Measurements from ENCODE around the gene CALML4.
"Not testable (repeated sequence)": the region's sequence is repeated elsewhere in the genome, so short reads cannot be mapped to it uniquely, and the experiment has no call there.

Gene CALML4

DNA sequence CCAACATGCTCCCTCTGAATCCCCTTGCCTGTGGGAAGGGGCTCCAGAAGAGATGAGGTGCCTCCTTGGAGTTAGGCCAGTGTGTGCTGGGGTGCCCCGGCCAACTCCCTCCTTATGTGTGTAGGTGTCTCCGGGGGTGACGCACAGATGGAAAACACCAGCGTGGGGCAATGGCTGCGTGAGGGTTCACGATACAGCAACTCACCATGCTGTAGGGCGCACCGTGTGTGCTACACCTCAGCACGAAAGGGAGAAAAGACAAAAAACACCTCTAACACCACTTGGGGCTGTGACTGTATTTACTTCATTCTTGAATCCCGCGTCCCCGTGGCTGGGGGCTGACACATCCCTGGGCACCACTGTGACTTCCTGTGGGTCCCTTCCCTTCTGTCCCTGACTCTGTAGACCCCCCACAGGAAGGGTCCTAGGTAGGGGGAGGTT is 1.6 kb upstream of the CALML4 start:
- Mint-ChIP-seq H3K27ac (peak overlapping the region; percentile 49), H3K4me3 (peak overlapping the region; percentile 28), H3K4me1 (ENCODE audit: low read depth) (peaks cover 43% of the 10 kb centered on the region), H3K9me3 (no peaks in the 10 kb centered on the region), H3K27me3 (ENCODE audit: low read depth) (no peaks in the 10 kb centered on the region), H3K36me3 (ENCODE audit: low read depth) (peaks cover 4% of the 10 kb centered on the region)

DNA sequence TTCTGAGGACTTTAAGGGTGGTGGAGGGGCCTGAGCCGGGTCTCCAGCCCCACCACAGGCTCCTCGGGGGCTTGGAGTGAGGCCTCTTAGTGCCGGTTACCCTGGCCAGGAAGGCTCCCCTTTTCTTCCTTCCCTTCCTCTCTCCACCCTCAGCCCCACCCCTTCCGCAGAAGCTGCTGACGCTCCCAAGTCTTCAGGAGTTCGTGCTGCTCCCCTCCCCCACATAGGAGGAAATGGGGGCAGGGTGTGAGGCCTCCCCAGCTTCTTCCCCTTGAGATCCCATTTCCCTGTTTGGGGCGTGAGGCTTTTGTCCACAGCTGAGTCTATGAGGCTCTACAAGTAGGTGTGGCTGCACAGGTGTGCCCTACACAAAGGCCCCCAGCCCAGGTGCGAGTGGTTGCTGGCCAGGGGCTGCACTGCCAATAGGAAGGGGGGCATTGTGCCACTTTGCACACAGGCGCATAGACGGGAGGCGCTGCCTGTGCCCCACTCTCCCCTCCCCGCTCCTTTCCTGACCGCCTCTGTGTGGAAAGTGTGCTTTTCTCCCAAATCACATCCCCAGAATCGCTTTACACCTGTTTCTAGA is 915 bp upstream of the CALML4 start:
- H3K27ac Mint-ChIP-seq, result peak overlapping the region; percentile 71
- peak overlapping the region; percentile 72 for H3K4me3 Mint-ChIP-seq
- H3K36me3 Mint-ChIP-seq (ENCODE audit: low read depth), result peaks cover 4% of the 10 kb centered on the region
- peaks cover 47% of the 10 kb centered on the region for H3K4me1 Mint-ChIP-seq (ENCODE audit: low read depth)
- no peaks in the 10 kb centered on the region for H3K27me3 Mint-ChIP-seq (ENCODE audit: low read depth)
- no peaks in the 10 kb centered on the region for H3K9me3 Mint-ChIP-seq

DNA sequence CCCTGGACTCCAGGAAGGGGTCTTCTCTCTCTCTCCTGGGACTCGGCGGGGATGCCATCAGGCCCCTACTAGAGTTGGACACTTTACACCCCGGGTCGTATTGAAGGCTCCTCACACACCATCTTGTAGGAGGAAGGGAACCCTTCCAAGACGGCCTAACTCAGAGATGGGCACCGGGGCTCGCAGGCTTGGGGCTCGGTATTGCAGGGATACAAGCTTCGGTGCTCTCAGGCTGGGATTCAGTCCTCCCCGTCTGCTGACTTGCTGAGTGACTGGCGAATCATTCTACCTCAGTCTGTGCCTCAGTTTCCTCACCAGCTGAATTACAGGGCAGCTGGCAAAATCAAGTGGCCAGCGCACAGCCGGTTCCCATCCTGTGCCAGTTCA is 419 bp upstream of the CALML4 start:
- H3K9me3 Mint-ChIP-seq, result no peaks in the 10 kb centered on the region
- peak overlapping the region; percentile 71 for H3K27ac Mint-ChIP-seq
- H3K27me3 Mint-ChIP-seq (ENCODE audit: low read depth), result no peaks in the 10 kb centered on the region
- H3K4me3 Mint-ChIP-seq, result peak overlapping the region; percentile 72
- H3K36me3 Mint-ChIP-seq (ENCODE audit: low read depth), result peaks cover 4% of the 10 kb centered on the region
- H3K4me1 Mint-ChIP-seq (ENCODE audit: low read depth), result peaks cover 47% of the 10 kb centered on the region

DNA sequence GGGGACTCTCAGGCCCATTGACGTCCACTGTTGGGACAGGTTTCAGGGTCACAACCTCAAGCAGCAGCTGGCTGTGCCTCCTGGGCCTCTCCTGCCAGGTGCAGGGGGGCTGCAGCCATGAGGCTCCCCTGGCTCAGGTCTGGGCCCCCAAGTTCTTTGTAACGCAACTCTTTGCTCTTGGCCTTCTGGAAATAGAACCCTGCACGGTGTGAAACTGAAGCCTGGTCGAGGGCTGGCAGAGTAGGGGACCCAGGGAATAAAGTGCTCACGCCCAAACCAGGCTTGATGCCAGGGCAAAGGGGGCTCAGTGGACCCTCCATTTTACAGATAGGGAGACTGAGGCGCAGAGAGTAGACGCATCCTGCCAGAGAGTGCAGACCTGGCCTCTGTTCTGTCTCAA is 771 bp downstream of the CALML4 start:
- Mint-ChIP-seq H3K36me3 (ENCODE audit: low read depth) (peaks cover 4% of the 10 kb centered on the region), H3K27me3 (ENCODE audit: low read depth) (no peaks in the 10 kb centered on the region), H3K27ac (no peak overlapping the region), H3K9me3 (no peaks in the 10 kb centered on the region), H3K4me3 (peak overlapping the region; percentile 72), H3K4me1 (ENCODE audit: low read depth) (peaks cover 38% of the 10 kb centered on the region)

DNA sequence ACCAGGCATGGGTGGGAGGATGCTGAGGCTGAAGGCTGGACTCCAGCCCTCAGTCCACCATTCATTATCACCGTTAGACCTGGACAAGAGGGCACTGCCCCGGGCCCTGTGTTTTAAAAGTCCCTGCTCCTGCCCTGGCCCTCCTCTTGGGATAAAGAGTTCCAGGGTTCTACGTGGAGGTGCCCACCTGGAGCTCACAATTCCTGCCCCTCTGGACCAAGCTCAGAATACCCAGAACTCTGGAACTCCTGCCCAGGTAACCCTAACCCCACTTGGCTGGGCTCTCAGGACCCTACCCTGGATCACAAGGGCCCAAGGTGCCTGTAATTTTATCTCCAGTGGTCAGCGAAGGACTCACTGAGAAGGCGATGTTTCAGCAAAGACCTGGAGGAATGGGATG is 1.2 kb downstream of the CALML4 start:
- Mint-ChIP-seq H3K36me3 (ENCODE audit: low read depth) (peaks cover 4% of the 10 kb centered on the region), H3K27ac (no peak overlapping the region), H3K9me3 (no peaks in the 10 kb centered on the region), H3K27me3 (ENCODE audit: low read depth) (no peaks in the 10 kb centered on the region), H3K4me1 (ENCODE audit: low read depth) (peaks cover 38% of the 10 kb centered on the region), H3K4me3 (no peak overlapping the region)

DNA sequence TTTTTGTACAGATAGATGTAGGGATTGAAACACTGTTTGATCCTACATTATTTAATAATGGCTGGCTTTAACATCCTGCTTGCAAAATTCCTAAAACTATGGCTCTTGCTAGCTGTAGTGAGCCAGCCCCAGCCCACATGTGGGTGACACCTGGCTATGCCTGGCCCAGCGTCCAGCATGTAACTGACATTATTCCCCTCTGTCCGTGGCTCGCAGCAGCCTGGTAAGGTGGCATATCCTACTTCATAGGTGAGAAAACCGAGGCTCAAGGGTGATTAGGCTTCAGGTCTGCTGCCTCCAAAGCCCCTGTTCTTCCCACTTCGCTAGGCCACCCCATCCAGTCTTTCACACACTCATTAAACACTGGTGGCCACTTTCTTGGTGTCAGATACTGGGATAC is 1.6 kb downstream of the CALML4 start:
- H3K36me3 Mint-ChIP-seq (ENCODE audit: low read depth), result peaks cover under 1% of the 10 kb centered on the region
- no peaks in the 10 kb centered on the region for H3K9me3 Mint-ChIP-seq
- H3K27me3 Mint-ChIP-seq (ENCODE audit: low read depth), result no peaks in the 10 kb centered on the region
- H3K4me3 Mint-ChIP-seq, result no peak overlapping the region
- no peak overlapping the region for H3K27ac Mint-ChIP-seq
- peaks cover 33% of the 10 kb centered on the region for H3K4me1 Mint-ChIP-seq (ENCODE audit: low read depth)

- H3K27ac Mint-ChIP-seq; H3K4me3 Mint-ChIP-seq; H3K27me3 Mint-ChIP-seq (ENCODE audit: low read depth); H3K36me3 Mint-ChIP-seq (ENCODE audit: low read depth); H3K9me3 Mint-ChIP-seq: not testable (repeated sequence)
- H3K4me1 Mint-ChIP-seq (ENCODE audit: low read depth), result peaks cover 31% of the 10 kb centered on the region
Observed at GRCh38 chr15:68202994-68203393, 2.1 kb downstream of the CALML4 start.

DNA sequence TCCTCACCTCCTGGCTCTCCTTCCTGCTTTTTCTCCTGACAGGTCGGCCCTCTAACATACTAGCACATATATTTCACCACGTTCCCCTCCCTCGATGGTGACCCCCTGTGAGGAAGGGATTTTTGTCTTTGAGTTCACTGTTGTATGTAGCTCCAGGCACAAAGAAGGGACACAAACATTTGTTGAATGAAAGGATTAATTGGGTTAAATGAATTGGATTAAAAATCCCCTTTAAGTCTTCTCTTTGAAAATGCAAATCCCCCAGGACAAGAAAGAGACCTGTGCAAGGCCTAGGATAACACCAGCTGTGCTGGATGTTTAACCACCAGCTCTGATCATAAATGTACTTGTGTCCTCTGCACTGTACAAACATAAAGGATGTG is 3.3 kb downstream of the CALML4 start:
- Mint-ChIP-seq H3K4me1 (ENCODE audit: low read depth) (peaks cover 28% of the 10 kb centered on the region), H3K4me3 (no peak overlapping the region), H3K9me3 (no peaks in the 10 kb centered on the region), H3K36me3 (ENCODE audit: low read depth) (peaks cover 4% of the 10 kb centered on the region), H3K27me3 (ENCODE audit: low read depth) (no peaks in the 10 kb centered on the region), H3K27ac (no peak overlapping the region)

DNA sequence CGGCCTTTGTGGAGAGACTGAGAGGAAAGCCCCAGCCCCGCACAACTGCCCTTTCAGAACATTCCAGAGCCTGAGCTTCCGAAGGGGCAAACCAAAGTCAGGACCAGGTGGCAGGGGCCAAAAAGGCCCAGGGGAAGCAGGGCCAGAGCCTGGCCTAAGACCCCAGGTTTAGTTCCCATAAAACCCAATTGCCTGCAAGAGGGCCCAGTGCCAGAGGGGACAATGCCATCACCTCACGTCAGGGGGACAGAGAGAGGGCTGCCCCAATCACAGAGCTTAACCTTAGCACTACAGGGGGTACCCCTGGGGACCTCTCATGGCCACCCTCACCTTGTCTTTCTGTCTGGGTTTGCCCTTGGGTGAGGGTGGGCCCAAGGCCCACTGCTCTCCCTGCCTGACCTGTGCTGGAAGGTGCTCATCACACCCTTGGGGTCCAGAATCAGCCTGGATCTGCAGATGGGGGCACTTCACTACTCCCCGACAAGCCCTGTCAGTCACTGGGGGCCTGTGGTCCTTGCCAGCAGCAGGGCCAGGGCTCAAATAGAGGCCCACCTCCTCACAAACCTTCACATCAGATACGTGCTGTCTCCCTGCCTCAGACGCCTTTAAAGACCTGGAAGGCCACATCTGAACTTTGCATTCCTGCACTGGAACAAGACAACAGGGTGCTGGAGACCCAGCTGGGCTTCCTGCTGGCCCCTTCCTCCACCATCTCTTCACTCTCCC is 3.8 kb downstream of the CALML4 start:
- H3K9me3 Mint-ChIP-seq, result no peaks in the 10 kb centered on the region
- no peak overlapping the region for H3K27ac Mint-ChIP-seq
- no peaks in the 10 kb centered on the region for H3K27me3 Mint-ChIP-seq (ENCODE audit: low read depth)
- peaks cover 4% of the 10 kb centered on the region for H3K36me3 Mint-ChIP-seq (ENCODE audit: low read depth)
- H3K4me3 Mint-ChIP-seq, result no peak overlapping the region
- peaks cover 26% of the 10 kb centered on the region for H3K4me1 Mint-ChIP-seq (ENCODE audit: low read depth)

- H3K27me3 Mint-ChIP-seq (ENCODE audit: low read depth), result no peaks in the 10 kb centered on the region
- H3K4me1 Mint-ChIP-seq (ENCODE audit: low read depth), result peaks cover 21% of the 10 kb centered on the region
- H3K4me3 Mint-ChIP-seq, result no peak overlapping the region
- H3K36me3 Mint-ChIP-seq (ENCODE audit: low read depth), result peaks cover 7% of the 10 kb centered on the region
- no peak overlapping the region for H3K27ac Mint-ChIP-seq
- no peaks in the 10 kb centered on the region for H3K9me3 Mint-ChIP-seq
Observed at GRCh38 chr15:68200016-68200861, 4.9 kb downstream of the CALML4 start.

DNA sequence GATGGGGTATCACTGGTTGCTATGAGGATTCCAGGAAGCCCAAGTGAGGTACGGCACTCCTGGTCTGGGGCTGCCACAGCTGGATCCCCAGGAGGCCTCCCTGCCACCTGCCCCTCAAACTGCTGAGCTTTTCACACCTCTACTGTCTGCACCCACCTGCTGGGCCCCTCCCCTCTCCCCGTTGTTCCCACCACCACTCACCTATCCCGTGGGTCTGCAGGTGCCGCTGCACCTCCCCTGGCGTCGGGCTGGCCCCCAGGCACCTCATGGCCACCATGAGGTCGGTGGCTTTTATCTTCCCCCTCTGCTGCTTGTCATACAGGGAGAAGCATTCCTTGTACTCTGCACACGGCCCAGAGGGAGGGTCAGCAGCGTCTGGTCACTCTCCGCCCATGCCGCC is 5.8 kb downstream of the CALML4 start:
- H3K36me3 Mint-ChIP-seq (ENCODE audit: low read depth), result peaks cover 9% of the 10 kb centered on the region
- H3K27ac Mint-ChIP-seq, result no peak overlapping the region
- H3K9me3 Mint-ChIP-seq, result no peaks in the 10 kb centered on the region
- peaks cover 17% of the 10 kb centered on the region for H3K4me1 Mint-ChIP-seq (ENCODE audit: low read depth)
- H3K4me3 Mint-ChIP-seq, result no peak overlapping the region
- H3K27me3 Mint-ChIP-seq (ENCODE audit: low read depth), result no peaks in the 10 kb centered on the region

- Mint-ChIP-seq H3K27me3 (ENCODE audit: low read depth) (no peaks in the 10 kb centered on the region), H3K27ac (no peak overlapping the region), H3K4me1 (ENCODE audit: low read depth) (peaks cover 12% of the 10 kb centered on the region), H3K4me3 (no peak overlapping the region), H3K36me3 (ENCODE audit: low read depth) (peaks cover 19% of the 10 kb centered on the region), H3K9me3 (no peaks in the 10 kb centered on the region)
Observed at GRCh38 chr15:68197661-68198437, 7.3 kb downstream of the CALML4 start.

GRCh38 chr15:68197170-68197492 is 8.0 kb downstream of the CALML4 start:
- H3K4me1 Mint-ChIP-seq (ENCODE audit: low read depth), result peaks cover 8% of the 10 kb centered on the region

GRCh38 chr15:68196445-68197169 is 8.5 kb downstream of the CALML4 start:
- Mint-ChIP-seq H3K4me1 (ENCODE audit: low read depth) (peaks cover 2% of the 10 kb centered on the region), H3K27ac (no peak overlapping the region), H3K27me3 (ENCODE audit: low read depth) (no peaks in the 10 kb centered on the region), H3K9me3 (no peaks in the 10 kb centered on the region), H3K4me3 (no peak overlapping the region), H3K36me3 (ENCODE audit: low read depth) (peaks cover 24% of the 10 kb centered on the region)

More at GRCh38 chr15:68197170-68197492, 8.0 kb downstream of the CALML4 start:
- Mint-ChIP-seq H3K27ac (no peak overlapping the region), H3K9me3 (no peaks in the 10 kb centered on the region), H3K27me3 (ENCODE audit: low read depth) (no peaks in the 10 kb centered on the region), H3K36me3 (ENCODE audit: low read depth) (peaks cover 23% of the 10 kb centered on the region), H3K4me3 (no peak overlapping the region)

Data from T-helper 1 cell treated with Interleukin-12 subunit alpha and Interleukin-12 subunit beta and Interleukin-4 antibody, amounts not matched to agents 30 μg/mL and 1 μg/mL, for 36 hours (primary cell).